GM12878 (cell line): ENCODE measurements around the gene LRRC58. TPM values are rescaled to one million over a fixed set of nuclear protein-coding genes. Genes with fewer than 3 reads are reported as not detected.

ENCODE experiments used
- ATAC-seq: fragments of 200-7000 bp; cut with Tn5 transposase; 3 replicates; pipeline ENCODE4 v1.9.1; 2020; ENCODE audit warnings: mild to moderate bottlenecking, moderate library complexity
- BruUV-seq: library from RNA; stranded (reverse); fragments of 400-500 nt; replicated peaks from 2 replicates; lab custom pipeline; 2021; lab: Mats Ljungman, UMichigan
- CTCF ChIA-PET: fragments of 300-600 bp; sonication (Branson Sonifier 250); formaldehyde crosslinking; extraction: SDS; loops from one replicate; lab custom pipeline; 2021; ENCODE audit warnings: inconsistent platforms; lab: Yijun Ruan, JAX
- POLR2A ChIA-PET: fragments of 350-600 bp; formaldehyde crosslinking; extraction: SDS; loops from one replicate; lab custom pipeline; 2021; ENCODE audit warnings: inconsistent platforms; lab: Charles Lee
- RAD21 ChIA-PET: fragments of 300-600 bp; sonication (Branson Sonifier 250); formaldehyde crosslinking; loops from one replicate; lab custom pipeline; 2023; ENCODE audit warnings: antibody characterized with exemption; ENCODE audit not compliant: unreplicated experiment; lab: Charles Lee
- SMC1A ChIA-PET: fragments of 300-600 bp; sonication (Branson Sonifier 250); formaldehyde crosslinking; loops from one replicate; lab custom pipeline; 2023; ENCODE audit not compliant: unreplicated experiment, uncharacterized antibody; lab: Charles Lee
- DNase-seq: peaks from one replicate; pipeline ENCODE4 v3.0.0-alpha.2; 2011; ENCODE audit warnings: low read depth, low spot score
- FAIRE-seq: peaks from 3 replicates; lab custom pipeline; 2011; peaks lifted over from hg19 to GRCh38; lab: Jason Lieb, UNC
- H2AFZ ChIP-seq: 2 replicates; pipeline ENCODE4 v1.6.0; 2011; ENCODE audit warnings: low read depth, low read length, control low read depth; ENCODE audit not compliant: control insufficient read depth
- H3K27ac ChIP-seq: 2 replicates; pipeline ENCODE4 v1.5.1; 2011; ENCODE audit warnings: control low read depth; ENCODE audit not compliant: control insufficient read depth, insufficient read depth
- H3K27me3 ChIP-seq, 2 experiments: replicated peaks in 1 of 2; 2 replicates each; pipeline versions ENCODE4 v1.6.0 to v1.6.1; 2011; ENCODE audit warnings: low read length in 1 of 2; ENCODE audit not compliant: control insufficient read depth in 2 of 2, insufficient read depth in 2 of 2
- H3K36me3 ChIP-seq, 2 experiments: 2 replicates each; pipeline ENCODE4 v1.5.1; 2011; ENCODE audit warnings: low read length in 1 of 2; ENCODE audit not compliant: control insufficient read depth in 2 of 2, insufficient read depth in 2 of 2
- H3K4me1 ChIP-seq: 2 replicates; pipeline ENCODE4 v1.6.1; 2011; ENCODE audit warnings: mild to moderate bottlenecking, low read length, moderate library complexity, mixed read lengths; ENCODE audit not compliant: control insufficient read depth, insufficient read depth
- H3K4me2 ChIP-seq: 2 replicates; pipeline ENCODE4 v1.6.0; 2011; ENCODE audit warnings: control low read depth; ENCODE audit not compliant: control insufficient read depth, insufficient read depth
- H3K4me3 ChIP-seq: fragments of 200-600 bp; sonication (generic); 2 replicates; pipeline ENCODE4 v1.5.1; 2016
- H3K79me2 ChIP-seq: 2 replicates; pipeline ENCODE4 v1.6.0; 2011; ENCODE audit warnings: low read length; ENCODE audit not compliant: control insufficient read depth, insufficient read depth
- H3K9ac ChIP-seq: 2 replicates; pipeline ENCODE4 v1.8.0; 2011; ENCODE audit warnings: low read length, control low read depth, mixed read lengths; ENCODE audit not compliant: control insufficient read depth, insufficient read depth
- H3K9me3 ChIP-seq: replicated peaks from 3 replicates; pipeline ENCODE4 v1.5.1; 2011; ENCODE audit warnings: mild to moderate bottlenecking, low read length; ENCODE audit not compliant: control insufficient read depth, insufficient read depth
- H4K20me1 ChIP-seq: 2 replicates; pipeline ENCODE4 v1.6.0; 2011; ENCODE audit not compliant: control insufficient read depth, insufficient read depth
- BACH1 ChIP-seq: fragments of 450-650 bp; IDR thresholded peaks from 2 replicates; pipeline ENCODE4 v1.6.1; 2017; ENCODE audit warnings: mild to moderate bottlenecking, borderline replicate concordance
- CBX3 ChIP-seq: fragments of 200-600 bp; sonication (generic); IDR thresholded peaks from 2 replicates; pipeline ENCODE4 v1.6.1; 2016; ENCODE audit warnings: low read depth, borderline replicate concordance
- KDM1A ChIP-seq: fragments of 200-600 bp; sonication (generic); IDR thresholded peaks from 2 replicates; pipeline ENCODE4 v1.6.1; 2016; ENCODE audit warnings: borderline replicate concordance
- NRF1 ChIP-seq: conservative IDR thresholded peaks from 2 replicates; pipeline ENCODE4 v1.6.1; 2011; ENCODE audit warnings: mild to moderate bottlenecking, low read depth, low read length, improper control_type of control experiment
- RAD21 ChIP-seq: IDR thresholded peaks from 2 replicates; pipeline ENCODE4 v1.6.1; 2011; ENCODE audit warnings: mild to moderate bottlenecking, low read depth, low read length, moderate library complexity; ENCODE audit not compliant: insufficient read depth
- ZBED1 ChIP-seq: IDR thresholded peaks from 2 replicates; pipeline ENCODE4 v1.6.1; 2016; ENCODE audit warnings: borderline replicate concordance
- in situ Hi-C: fragments of 300-500 bp; cut with MboI; formaldehyde crosslinking; loops from 9 replicates; pipeline ENCODE4 v1.14.3; 2018; ENCODE audit warnings: mixed read lengths
- intact Hi-C: fragments of 100-400 bp; cut with micrococcal nuclease; formaldehyde crosslinking; loops from one replicate; pipeline ENCODE4 v1.14.2; 2022; ENCODE audit not compliant: unreplicated experiment
- polyA plus RNA-seq, 11 experiments: library from polyadenylated mRNA; depleted of rRNA in 4 of 11; unstranded in 6 of 11; stranded (reverse) in 5 of 11; fragments of >200 nt; fragmentation: Nextera tagmentation in 4 of 11; fragmentation: Illumina TruSeq in 1 of 11; extraction: Ambion mirVana in 4 of 11; extraction: Trizol in 1 of 11; gene quantifications; 1 replicate in 1 of 11; 2 replicates in 10 of 11; pipeline versions ENCODE4 v1.2.1 to v1.2.3, GENCODE V29; 2011 to 2016; ENCODE audit warnings: inconsistent platforms in 2 of 11, missing spikeins in 2 of 11, low read depth in 1 of 11
- total RNA-seq, 4 experiments: library from RNA; depleted of rRNA in 3 of 4; stranded (reverse); fragments of >200 nt in 3 of 4; fragmentation: Illumina TruSeq in 1 of 4; extraction: Trizol in 1 of 4; gene quantifications; 2 replicates each; pipeline versions ENCODE4 v1.2.1 to v1.2.3, GENCODE V29; 2013 to 2021
- TF ChIP-seq, protein P1 (sequence below): fragments of 450-650 bp; IDR thresholded peaks from 2 replicates; pipeline ENCODE4 v1.6.1; 2018; ENCODE audit warnings: mild to moderate bottlenecking, low read depth, moderate library complexity; ENCODE audit not compliant: partially characterized antibody
- TF ChIP-seq, protein P2 (sequence below), 3 experiments: IDR thresholded peaks in 2 of 3; conservative IDR thresholded peaks in 1 of 3; 2 replicates each; pipeline ENCODE4 v1.5.1; 2011; ENCODE audit warnings: low read depth in 3 of 3, low read length in 3 of 3, mild to moderate bottlenecking in 3 of 3, control low read depth in 2 of 3, moderate library complexity in 2 of 3, inconsistent platforms in 1 of 3, mixed read lengths in 1 of 3; ENCODE audit not compliant: control insufficient read depth in 2 of 3, insufficient read depth in 1 of 3; ENCODE audit errors: extremely low read depth in 1 of 3
- TF ChIP-seq, protein P3 (sequence below): fragments of 450-650 bp; IDR thresholded peaks from 2 replicates; pipeline ENCODE4 v1.6.1; 2014; ENCODE audit warnings: mild to moderate bottlenecking

The LRRC58 gene
- total and polyA plus RNA-seq, 10 of the 15 experiments (the other 5 are each of a cell fraction or from before 2014, with no cell fraction given) = 7.7 to 29.5 (median 18.8) TPM

DNA sequence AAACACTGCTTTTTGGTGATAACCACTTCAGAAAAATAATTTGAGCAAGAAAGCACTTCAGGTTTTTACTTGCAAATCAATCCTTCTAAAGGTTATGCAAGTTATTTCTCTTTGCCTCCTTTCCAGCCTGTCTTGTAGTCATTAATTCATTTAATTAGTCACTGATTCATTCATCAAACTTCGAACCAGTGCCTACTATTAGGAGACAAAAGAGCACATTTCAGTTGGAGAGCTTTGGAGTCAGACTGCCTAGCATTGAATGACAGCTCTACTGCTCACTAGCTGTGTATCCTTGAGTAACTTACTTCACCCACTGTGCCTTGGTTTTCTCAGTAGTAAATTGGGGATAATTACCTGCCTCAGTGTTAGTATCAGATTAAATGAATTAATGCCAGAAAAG is 14.9 kb upstream of the LRRC58 start (continued):
- TF ChIP-seq, protein P1, sequence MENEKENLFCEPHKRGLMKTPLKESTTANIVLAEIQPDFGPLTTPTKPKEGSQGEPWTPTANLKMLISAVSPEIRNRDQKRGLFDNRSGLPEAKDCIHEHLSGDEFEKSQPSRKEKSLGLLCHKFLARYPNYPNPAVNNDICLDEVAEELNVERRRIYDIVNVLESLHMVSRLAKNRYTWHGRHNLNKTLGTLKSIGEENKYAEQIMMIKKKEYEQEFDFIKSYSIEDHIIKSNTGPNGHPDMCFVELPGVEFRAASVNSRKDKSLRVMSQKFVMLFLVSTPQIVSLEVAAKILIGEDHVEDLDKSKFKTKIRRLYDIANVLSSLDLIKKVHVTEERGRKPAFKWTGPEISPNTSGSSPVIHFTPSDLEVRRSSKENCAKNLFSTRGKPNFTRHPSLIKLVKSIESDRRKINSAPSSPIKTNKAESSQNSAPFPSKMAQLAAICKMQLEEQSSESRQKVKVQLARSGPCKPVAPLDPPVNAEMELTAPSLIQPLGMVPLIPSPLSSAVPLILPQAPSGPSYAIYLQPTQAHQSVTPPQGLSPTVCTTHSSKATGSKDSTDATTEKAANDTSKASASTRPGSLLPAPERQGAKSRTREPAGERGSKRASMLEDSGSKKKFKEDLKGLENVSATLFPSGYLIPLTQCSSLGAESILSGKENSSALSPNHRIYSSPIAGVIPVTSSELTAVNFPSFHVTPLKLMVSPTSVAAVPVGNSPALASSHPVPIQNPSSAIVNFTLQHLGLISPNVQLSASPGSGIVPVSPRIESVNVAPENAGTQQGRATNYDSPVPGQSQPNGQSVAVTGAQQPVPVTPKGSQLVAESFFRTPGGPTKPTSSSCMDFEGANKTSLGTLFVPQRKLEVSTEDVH = no peak
- TF ChIP-seq CBX3 = no peak
- TF ChIP-seq BACH1 = no peak
- TF ChIP-seq ZBED1 = no peak

DNA sequence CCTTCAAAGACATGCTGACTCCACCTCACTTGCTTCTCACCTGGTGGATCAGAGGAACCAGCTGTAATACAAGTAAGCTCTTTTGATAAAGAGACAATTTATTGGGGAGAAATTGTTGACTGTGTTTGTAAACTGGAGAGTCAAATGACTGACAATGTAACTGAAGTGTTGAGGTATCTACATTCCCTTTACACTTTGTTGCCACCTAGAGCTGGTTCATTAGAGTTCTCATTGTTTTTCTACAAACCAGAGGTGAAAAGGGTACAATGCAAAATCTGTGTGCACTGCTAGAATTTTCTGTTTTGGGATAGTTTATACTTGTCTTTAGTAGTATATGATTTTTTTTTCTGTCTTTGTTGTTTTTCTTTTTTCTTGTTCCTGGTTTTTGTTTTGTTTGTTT is 8.7 kb upstream of the LRRC58 start:
- Histone ChIP-seq H3K4me1 (no peaks in the 10 kb centered on the region), H4K20me1 (no peaks in the 10 kb centered on the region), H3K36me3 (no peaks in the 10 kb centered on the region), H2AFZ (no peak overlapping the region), H3K9ac (no peak overlapping the region), H3K4me2 (no peak overlapping the region), H3K27me3 (peaks cover 0 to 2% of the 10 kb centered on the region in 2 experiments; a peak in 1 of 4 replicates), H3K9me3 (no peaks in the 10 kb centered on the region), H3K4me3 (no peak overlapping the region), H3K27ac (no peak overlapping the region), H3K79me2 (no peaks in the 10 kb centered on the region)
- DNase-seq = no peak
- no peak for FAIRE-seq
- ChIA-PET SMC1A (interaction anchor here (0.6 to 1.2 kb wide), 2 partner anchors 113 to 549 kb away, joined by 3 to 4 read pairs; no protein-coding TSS in a partner anchor), CTCF (interaction anchor here (1.0 to 2.2 kb wide), 6 partner anchors 8 to 201 kb away, joined by 4 to 8 read pairs (median 5); no protein-coding TSS in a partner anchor), POLR2A (no interaction called here), RAD21 (interaction anchor here (0.9 to 1.7 kb wide), 4 partner anchors 9 to 466 kb away, joined by 3 to 6 read pairs (median 4); partner anchors contain the start of gene LRRC58)
- TF ChIP-seq, protein P2, sequence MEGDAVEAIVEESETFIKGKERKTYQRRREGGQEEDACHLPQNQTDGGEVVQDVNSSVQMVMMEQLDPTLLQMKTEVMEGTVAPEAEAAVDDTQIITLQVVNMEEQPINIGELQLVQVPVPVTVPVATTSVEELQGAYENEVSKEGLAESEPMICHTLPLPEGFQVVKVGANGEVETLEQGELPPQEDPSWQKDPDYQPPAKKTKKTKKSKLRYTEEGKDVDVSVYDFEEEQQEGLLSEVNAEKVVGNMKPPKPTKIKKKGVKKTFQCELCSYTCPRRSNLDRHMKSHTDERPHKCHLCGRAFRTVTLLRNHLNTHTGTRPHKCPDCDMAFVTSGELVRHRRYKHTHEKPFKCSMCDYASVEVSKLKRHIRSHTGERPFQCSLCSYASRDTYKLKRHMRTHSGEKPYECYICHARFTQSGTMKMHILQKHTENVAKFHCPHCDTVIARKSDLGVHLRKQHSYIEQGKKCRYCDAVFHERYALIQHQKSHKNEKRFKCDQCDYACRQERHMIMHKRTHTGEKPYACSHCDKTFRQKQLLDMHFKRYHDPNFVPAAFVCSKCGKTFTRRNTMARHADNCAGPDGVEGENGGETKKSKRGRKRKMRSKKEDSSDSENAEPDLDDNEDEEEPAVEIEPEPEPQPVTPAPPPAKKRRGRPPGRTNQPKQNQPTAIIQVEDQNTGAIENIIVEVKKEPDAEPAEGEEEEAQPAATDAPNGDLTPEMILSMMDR (IDR thresholded peaks at IDR 0.05 in 2 of 3, conservative IDR thresholded peaks at IDR 0.05 in 1 of 3; ENCODE audit: control insufficient read depth in 2 of 3, extremely low read depth in 1 of 3, insufficient read depth in 1 of 3, low read depth in 3 of 3, low read length in 3 of 3) = peak in 1 of 3 experiments; percentile 27; a peak in 1 of 6 replicates
- no peak for TF ChIP-seq NRF1
- 0 out of 2 replicates have a peak, but pooled peaks have one; percentile 27 for TF ChIP-seq RAD21
- TF ChIP-seq, protein P3, sequence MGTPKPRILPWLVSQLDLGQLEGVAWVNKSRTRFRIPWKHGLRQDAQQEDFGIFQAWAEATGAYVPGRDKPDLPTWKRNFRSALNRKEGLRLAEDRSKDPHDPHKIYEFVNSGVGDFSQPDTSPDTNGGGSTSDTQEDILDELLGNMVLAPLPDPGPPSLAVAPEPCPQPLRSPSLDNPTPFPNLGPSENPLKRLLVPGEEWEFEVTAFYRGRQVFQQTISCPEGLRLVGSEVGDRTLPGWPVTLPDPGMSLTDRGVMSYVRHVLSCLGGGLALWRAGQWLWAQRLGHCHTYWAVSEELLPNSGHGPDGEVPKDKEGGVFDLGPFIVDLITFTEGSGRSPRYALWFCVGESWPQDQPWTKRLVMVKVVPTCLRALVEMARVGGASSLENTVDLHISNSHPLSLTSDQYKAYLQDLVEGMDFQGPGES = no peak
- TF ChIP-seq KDM1A = no peak
- BruUV-seq = no TSS peak
- intact Hi-C loops = loop anchor here (1.0 kb wide), 1 partner anchor 114 kb away; no protein-coding TSS in a partner anchor
- peak; percentile 40; the same call in 1 of the 3 replicates for ATAC-seq
- in situ Hi-C loops = no loop called here
